Measurements from ENCODE around the gene MAGI3. TPM values are rescaled to one million over a fixed set of nuclear protein-coding genes. Genes with fewer than 3 reads are reported as not detected.
"Not testable (repeated sequence)": the region's sequence is repeated elsewhere in the genome, so short reads cannot be mapped to it uniquely, and the experiment has no call there.

Gene MAGI3
- total RNA-seq, 1 experiment from 2014 or later, result 27.6 TPM

GRCh38 chr1:113456967-113457366, 66.7 kb downstream of the MAGI3 start:
- Mint-ChIP-seq H3K27me3 (ENCODE audit: insufficient read depth, unreplicated experiment) (no peaks in the 10 kb centered on the region), H3K27ac (ENCODE audit: unreplicated experiment) (no peak overlapping the region), H3K36me3 (ENCODE audit: insufficient read depth, unreplicated experiment) (peaks cover 8% of the 10 kb centered on the region), H3K4me3 (ENCODE audit: unreplicated experiment) (no peak overlapping the region), H3K9me3 (ENCODE audit: unreplicated experiment) (no peaks in the 10 kb centered on the region), H3K4me1 (ENCODE audit: low read depth, unreplicated experiment) (peaks cover 18% of the 10 kb centered on the region)
- peaks cover 4% of the 10 kb centered on the region for H3K4me1 ChIP-seq
- H3K36me3 ChIP-seq (ENCODE audit: control insufficient read depth, insufficient read depth, low read length), result no peaks in the 10 kb centered on the region
- ChIA-PET POLR2A (interaction anchor here (0.5 kb wide), 1 partner anchor 9 kb away, joined by 3 read pairs; no protein-coding TSS in a partner anchor), CTCF (no interaction called here)
- no peak for TF ChIP-seq CTCF (IDR thresholded peaks at IDR 0.05; ENCODE audit: insufficient read depth in 1 of 2, low read depth in 1 of 2, low read length in 1 of 2, severe bottlenecking in 1 of 2, unreplicated experiment in 1 of 2)
- no peaks in the 10 kb centered on the region for H3K9me3 ChIP-seq
- DNase-seq, result peak in 1 of 2 experiments; percentile 7
- H3K27me3 ChIP-seq (replicated peaks; ENCODE audit: control insufficient read depth, insufficient read depth, low read length), result no peaks in the 10 kb centered on the region
- intact Hi-C loops (cut with micrococcal nuclease; ENCODE audit: unreplicated experiment), result no loop called here
- BruUV-seq (replicated peaks), result no TSS peak
- no peak overlapping the region for H3K4me3 ChIP-seq (ENCODE audit: low read depth, low read length)

GRCh38 chr1:113459279-113459678, 69.0 kb downstream of the MAGI3 start:
- CTCF ChIA-PET, result no interaction called here
- no TSS peak for BruUV-seq (replicated peaks)
- H3K27me3 Mint-ChIP-seq (ENCODE audit: insufficient read depth, unreplicated experiment), result no peaks in the 10 kb centered on the region
- peaks cover 8% of the 10 kb centered on the region for H3K36me3 Mint-ChIP-seq (ENCODE audit: insufficient read depth, unreplicated experiment)
- intact Hi-C loops (cut with micrococcal nuclease; ENCODE audit: unreplicated experiment), result no loop called here
- TF ChIP-seq CTCF (IDR thresholded peaks at IDR 0.05; ENCODE audit: insufficient read depth in 1 of 2, low read depth in 1 of 2, low read length in 1 of 2, severe bottlenecking in 1 of 2, unreplicated experiment in 1 of 2), result no peak
- Histone ChIP-seq H3K4me1 (peaks cover 4% of the 10 kb centered on the region; the same call in 1 of the 2 replicates), H3K4me3 (ENCODE audit: low read depth, low read length) (no peak overlapping the region), H3K9me3 (no peaks in the 10 kb centered on the region), H3K36me3 (ENCODE audit: control insufficient read depth, insufficient read depth, low read length) (no peaks in the 10 kb centered on the region), H3K27me3 (replicated peaks; ENCODE audit: control insufficient read depth, insufficient read depth, low read length) (no peaks in the 10 kb centered on the region)
- POLR2A ChIA-PET, result no interaction called here
- H3K9me3 Mint-ChIP-seq (ENCODE audit: unreplicated experiment), result no peaks in the 10 kb centered on the region
- no peak overlapping the region for H3K27ac Mint-ChIP-seq (ENCODE audit: unreplicated experiment)
- peaks cover 18% of the 10 kb centered on the region for H3K4me1 Mint-ChIP-seq (ENCODE audit: low read depth, unreplicated experiment)
- H3K4me3 Mint-ChIP-seq (ENCODE audit: unreplicated experiment), result no peak overlapping the region
- DNase-seq, result no peak

GRCh38 chr1:113467991-113468390, 77.7 kb downstream of the MAGI3 start:
- Mint-ChIP-seq H3K4me1 (ENCODE audit: low read depth, unreplicated experiment) (no peaks in the 10 kb centered on the region), H3K36me3 (ENCODE audit: insufficient read depth, unreplicated experiment) (peaks cover 10% of the 10 kb centered on the region), H3K27me3 (ENCODE audit: insufficient read depth, unreplicated experiment) (no peaks in the 10 kb centered on the region), H3K27ac (ENCODE audit: unreplicated experiment) (no peak overlapping the region), H3K4me3 (ENCODE audit: unreplicated experiment) (no peak overlapping the region), H3K9me3 (ENCODE audit: unreplicated experiment) (peaks cover 10% of the 10 kb centered on the region)
- POLR2A ChIA-PET, result no interaction called here
- no TSS peak for BruUV-seq (replicated peaks)
- CTCF ChIA-PET, result no interaction called here
- Histone ChIP-seq H3K9me3 (no peaks in the 10 kb centered on the region), H3K27me3 (replicated peaks; ENCODE audit: control insufficient read depth, insufficient read depth, low read length) (no peaks in the 10 kb centered on the region), H3K4me3 (ENCODE audit: low read depth, low read length) (no peak overlapping the region), H3K36me3 (ENCODE audit: control insufficient read depth, insufficient read depth, low read length) (no peaks in the 10 kb centered on the region), H3K4me1 (no peaks in the 10 kb centered on the region)
- TF ChIP-seq CTCF (IDR thresholded peaks at IDR 0.05; ENCODE audit: insufficient read depth in 1 of 2, low read depth in 1 of 2, low read length in 1 of 2, severe bottlenecking in 1 of 2, unreplicated experiment in 1 of 2), result no peak
- no peak for DNase-seq
- intact Hi-C loops (cut with micrococcal nuclease; ENCODE audit: unreplicated experiment), result no loop called here

- H3K27ac Mint-ChIP-seq (ENCODE audit: unreplicated experiment); intact Hi-C loops (cut with micrococcal nuclease; ENCODE audit: unreplicated experiment); H3K27me3 ChIP-seq (replicated peaks; ENCODE audit: control insufficient read depth, insufficient read depth, low read length); POLR2A ChIA-PET; CTCF ChIA-PET; H3K4me3 Mint-ChIP-seq (ENCODE audit: unreplicated experiment); H3K4me1 ChIP-seq; H3K9me3 ChIP-seq; H3K4me1 Mint-ChIP-seq (ENCODE audit: low read depth, unreplicated experiment); H3K4me3 ChIP-seq (ENCODE audit: low read depth, low read length); DNase-seq; BruUV-seq (replicated peaks); H3K36me3 ChIP-seq (ENCODE audit: control insufficient read depth, insufficient read depth, low read length); H3K27me3 Mint-ChIP-seq (ENCODE audit: insufficient read depth, unreplicated experiment): not testable (repeated sequence)
- peaks cover 11% of the 10 kb centered on the region for H3K36me3 Mint-ChIP-seq (ENCODE audit: insufficient read depth, unreplicated experiment)
- H3K9me3 Mint-ChIP-seq (ENCODE audit: unreplicated experiment), result peaks cover 31% of the 10 kb centered on the region
Measured at GRCh38 chr1:113478427-113479195, 88.3 kb downstream of the MAGI3 start.
